Neuronal stem cell (in vitro differentiated cells): ENCODE results near the gene COL6A2.
A peak's percentile ranks its signal among the peaks of the same experiment; 100 is the strongest.

Experiments used
- DNase-seq: peaks from one replicate; pipeline ENCODE4 v3.0.0-alpha.2; 2013; ENCODE audit warnings: low spot score
- H2AFZ ChIP-seq: one replicate; pipeline ENCODE4 v1.6.1; 2013; ENCODE audit warnings: mild to moderate bottlenecking, low read length, inconsistent platforms
- H2AK5ac ChIP-seq: 2 replicates; pipeline ENCODE4 v1.6.1; 2013; ENCODE audit warnings: low read depth, mild to moderate bottlenecking, inconsistent platforms, low read length, moderate library complexity, mixed read lengths
- H2BK120ac ChIP-seq: 2 replicates; pipeline ENCODE4 v1.6.1; 2013; ENCODE audit warnings: low read depth, mild to moderate bottlenecking, inconsistent platforms, low read length, moderate library complexity, mixed read lengths
- H2BK12ac ChIP-seq: one replicate; pipeline ENCODE4 v1.6.1; 2013; ENCODE audit warnings: low read length, inconsistent platforms
- H2BK15ac ChIP-seq: 2 replicates; pipeline ENCODE4 v1.6.1; 2013; ENCODE audit warnings: mild to moderate bottlenecking, low read length, inconsistent platforms, mixed read lengths
- H2BK5ac ChIP-seq: one replicate; pipeline ENCODE4 v1.6.1; 2013; ENCODE audit warnings: inconsistent platforms, mild to moderate bottlenecking, low read length, moderate library complexity
- H3K14ac ChIP-seq: one replicate; pipeline ENCODE4 v1.6.1; 2013; ENCODE audit warnings: low read length, inconsistent platforms
- H3K18ac ChIP-seq: 2 replicates; pipeline ENCODE4 v1.6.1; 2013; ENCODE audit warnings: low read length, inconsistent platforms
- H3K23ac ChIP-seq: 2 replicates; pipeline ENCODE4 v1.6.1; 2013; ENCODE audit warnings: low read depth, mild to moderate bottlenecking, mixed read lengths, low read length, inconsistent platforms; ENCODE audit not compliant: poor library complexity
- H3K27ac ChIP-seq: replicated peaks from 3 replicates; pipeline ENCODE4 v1.5.1; 2013; ENCODE audit warnings: low read length, inconsistent platforms
- H3K27me3 ChIP-seq, 3 experiments: 2 replicates each; pipeline ENCODE4 v1.6.1; 2013; ENCODE audit warnings: low read length in 3 of 3, mild to moderate bottlenecking in 2 of 3, inconsistent platforms in 1 of 3, low read depth in 1 of 3, mixed read lengths in 1 of 3, moderate library complexity in 1 of 3; ENCODE audit not compliant: control insufficient read depth in 3 of 3, insufficient read depth in 3 of 3
- H3K36me3 ChIP-seq, 2 donors: replicated peaks in 1 of 2; 2 replicates each; pipeline ENCODE4 v1.6.1; 2013; ENCODE audit warnings: low read length in 2 of 2; ENCODE audit not compliant: control insufficient read depth in 2 of 2, insufficient read depth in 2 of 2
- H3K4ac ChIP-seq: 2 replicates; pipeline ENCODE4 v1.6.1; 2013; ENCODE audit warnings: inconsistent platforms, mild to moderate bottlenecking, low read length, moderate library complexity
- H3K4me1 ChIP-seq, 2 donors: 1 replicate in 1 of 2; 2 replicates in 1 of 2; pipeline ENCODE4 v1.6.1; 2013; ENCODE audit warnings: low read length in 2 of 2, low read depth in 1 of 2; ENCODE audit not compliant: control insufficient read depth in 2 of 2, insufficient read depth in 1 of 2
- H3K4me2 ChIP-seq: one replicate; pipeline ENCODE4 v1.6.1; 2013; ENCODE audit warnings: mild to moderate bottlenecking, low read length, inconsistent platforms; ENCODE audit not compliant: insufficient read depth, poor library complexity, severe bottlenecking
- H3K4me3 ChIP-seq, 2 donors: 2 replicates each; pipeline ENCODE4 v1.5.1; 2013; ENCODE audit warnings: low read length in 2 of 2, mild to moderate bottlenecking in 2 of 2, inconsistent platforms in 1 of 2, moderate library complexity in 1 of 2
- H3K79me1 ChIP-seq: one replicate; pipeline ENCODE4 v1.6.1; 2013; ENCODE audit warnings: low read depth, mild to moderate bottlenecking, inconsistent platforms, low read length, moderate library complexity
- H3K9ac ChIP-seq: one replicate; pipeline ENCODE4 v1.6.1; 2013; ENCODE audit warnings: mild to moderate bottlenecking, low read depth, low read length, inconsistent platforms; ENCODE audit not compliant: poor library complexity
- H3K9me3 ChIP-seq, 2 donors: replicated peaks in 1 of 2; 2 replicates each; pipeline versions ENCODE3 to v1.6.1; 2013; ENCODE audit warnings: low read length in 2 of 2, mild to moderate bottlenecking in 2 of 2, inconsistent platforms in 1 of 2, low read depth in 1 of 2, mixed read lengths in 1 of 2, moderate library complexity in 1 of 2; ENCODE audit not compliant: control insufficient read depth in 2 of 2, insufficient read depth in 1 of 2
- H4K8ac ChIP-seq: one replicate; pipeline ENCODE4 v1.6.1; 2013; ENCODE audit warnings: low read depth, mild to moderate bottlenecking, inconsistent platforms, low read length, moderate library complexity
- H4K91ac ChIP-seq: one replicate; pipeline ENCODE4 v1.6.1; 2013; ENCODE audit warnings: low read length, low read depth, mild to moderate bottlenecking, inconsistent platforms; ENCODE audit not compliant: poor library complexity
- WGBS, 2 donors: extraction: QIAGEN DNeasy Blood & Tissue Kit; methylation state at CpG; one replicate each; pipeline ENCODE4 v1.1.7; 2013; ENCODE audit warnings: missing lambda C conversion rate in 2 of 2, mixed read lengths in 1 of 2; ENCODE audit not compliant: insufficient read length in 2 of 2, insufficient replicate concordance in 1 of 2; ENCODE audit errors: extremely low coverage in 2 of 2; 5-methylcytosine and 5-hydroxymethylcytosine counted together

Gene COL6A2

GRCh38 chr21:46124926-46125845 lies 27.3 kb downstream of the COL6A2 start:
- Histone ChIP-seq H2AK5ac (peak overlapping the region; percentile 49), H3K4me2 (no peak overlapping the region), H4K8ac (no peak overlapping the region), H3K9ac (peak overlapping the region; percentile 4), H2BK120ac (no peak overlapping the region), H3K23ac (peak overlapping the region; percentile 77), H3K27me3 (no peaks in the 10 kb centered on the region), H3K36me3 (no peaks in the 10 kb centered on the region), H4K91ac (no peak overlapping the region), H3K4ac (no peak overlapping the region), H2BK15ac (no peak overlapping the region), H2BK12ac (peak overlapping the region; percentile 19), H3K79me1 (peaks cover 3% of the 10 kb centered on the region), H2AFZ (no peak overlapping the region), H3K14ac (peak overlapping the region; percentile 66), H3K27ac (no peak overlapping the region), H3K4me3 (no peak overlapping the region), H3K4me1 (peaks cover 0 to 9% of the 10 kb centered on the region in 2 donors), H2BK5ac (no peak overlapping the region), H3K18ac (peak overlapping the region; percentile 83), H3K9me3 (no peaks in the 10 kb centered on the region)
- WGBS, 2 donors = no CpG with 5 or more reads among the region's 49 CpGs
- DNase-seq = no peak

GRCh38 chr21:46125846-46126301 lies 28.0 kb downstream of the COL6A2 start:
- Histone ChIP-seq H3K4ac (no peak overlapping the region), H2BK120ac (no peak overlapping the region), H3K36me3 (no peaks in the 10 kb centered on the region), H3K9ac (peak overlapping the region; percentile 4), H2BK5ac (no peak overlapping the region), H3K14ac (peak overlapping the region; percentile 66), H3K27ac (no peak overlapping the region), H2AK5ac (no peak overlapping the region), H3K4me3 (no peak overlapping the region), H2AFZ (no peak overlapping the region), H3K79me1 (no peaks in the 10 kb centered on the region), H3K18ac (peak overlapping the region; percentile 52), H4K91ac (no peak overlapping the region), H3K9me3 (no peaks in the 10 kb centered on the region), H3K23ac (peak overlapping the region; percentile 68), H2BK15ac (no peak overlapping the region), H3K4me2 (no peak overlapping the region), H2BK12ac (peak overlapping the region; percentile 18), H3K27me3 (no peaks in the 10 kb centered on the region), H3K4me1 (peaks cover 0 to 9% of the 10 kb centered on the region in 2 donors), H4K8ac (no peak overlapping the region)
- DNase-seq = no peak
- no CpG with 5 or more reads among the region's 47 CpGs for WGBS, 2 donors

- peak overlapping the region; percentile 68 for H3K23ac ChIP-seq
- no peak overlapping the region for H3K4ac ChIP-seq
- no peaks in the 10 kb centered on the region for H3K36me3 ChIP-seq
- no peak overlapping the region for H2AFZ ChIP-seq
- no peaks in the 10 kb centered on the region for H3K9me3 ChIP-seq
- peak overlapping the region; percentile 6 for H2BK5ac ChIP-seq
- peak overlapping the region; percentile 60 for H3K9ac ChIP-seq
- no peak overlapping the region for H2BK15ac ChIP-seq
- no peaks in the 10 kb centered on the region for H3K27me3 ChIP-seq
- peaks cover 0 to 9% of the 10 kb centered on the region in 2 donors for H3K4me1 ChIP-seq
- peak overlapping the region; percentile 8 for H3K14ac ChIP-seq
- H4K8ac ChIP-seq = peak overlapping the region; percentile 17
- no peak overlapping the region for H3K4me2 ChIP-seq
- peak overlapping the region; percentile 6 for H2BK12ac ChIP-seq
- no peak overlapping the region for H2BK120ac ChIP-seq
- H3K18ac ChIP-seq = peak overlapping the region; percentile 74
- no peak for DNase-seq
- no peaks in the 10 kb centered on the region for H3K79me1 ChIP-seq
- H3K27ac ChIP-seq = no peak overlapping the region
- no peak overlapping the region for H2AK5ac ChIP-seq
- H4K91ac ChIP-seq = no peak overlapping the region
- WGBS, 2 donors = no CpG with 5 or more reads among the region's 32 CpGs
- H3K4me3 ChIP-seq = no peak overlapping the region
Observed at GRCh38 chr21:46126309-46127238, 28.7 kb downstream of the COL6A2 start.
